Skin of body (tissue), 2 donors: ENCODE data around the gene LDLRAD1. TPM values are rescaled to one million over a fixed set of nuclear protein-coding genes. Genes with fewer than 3 reads are reported as not detected.
"Not testable (repeated sequence)": the region's sequence is repeated elsewhere in the genome, so short reads cannot be mapped to it uniquely, and the experiment has no call there.

Experiments used
- DNase-seq: peaks from one replicate; lab custom pipeline; 2025; lab: John Stamatoyannopoulos, UW
- total RNA-seq: library from RNA; depleted of rRNA; stranded (reverse); fragments of >200 nt; gene quantifications from one replicate; pipeline ENCODE4 v1.2.3, GENCODE V29; 2014

Gene LDLRAD1
- total RNA-seq, 1 donor from 2014 or later, result not detected

DNA sequence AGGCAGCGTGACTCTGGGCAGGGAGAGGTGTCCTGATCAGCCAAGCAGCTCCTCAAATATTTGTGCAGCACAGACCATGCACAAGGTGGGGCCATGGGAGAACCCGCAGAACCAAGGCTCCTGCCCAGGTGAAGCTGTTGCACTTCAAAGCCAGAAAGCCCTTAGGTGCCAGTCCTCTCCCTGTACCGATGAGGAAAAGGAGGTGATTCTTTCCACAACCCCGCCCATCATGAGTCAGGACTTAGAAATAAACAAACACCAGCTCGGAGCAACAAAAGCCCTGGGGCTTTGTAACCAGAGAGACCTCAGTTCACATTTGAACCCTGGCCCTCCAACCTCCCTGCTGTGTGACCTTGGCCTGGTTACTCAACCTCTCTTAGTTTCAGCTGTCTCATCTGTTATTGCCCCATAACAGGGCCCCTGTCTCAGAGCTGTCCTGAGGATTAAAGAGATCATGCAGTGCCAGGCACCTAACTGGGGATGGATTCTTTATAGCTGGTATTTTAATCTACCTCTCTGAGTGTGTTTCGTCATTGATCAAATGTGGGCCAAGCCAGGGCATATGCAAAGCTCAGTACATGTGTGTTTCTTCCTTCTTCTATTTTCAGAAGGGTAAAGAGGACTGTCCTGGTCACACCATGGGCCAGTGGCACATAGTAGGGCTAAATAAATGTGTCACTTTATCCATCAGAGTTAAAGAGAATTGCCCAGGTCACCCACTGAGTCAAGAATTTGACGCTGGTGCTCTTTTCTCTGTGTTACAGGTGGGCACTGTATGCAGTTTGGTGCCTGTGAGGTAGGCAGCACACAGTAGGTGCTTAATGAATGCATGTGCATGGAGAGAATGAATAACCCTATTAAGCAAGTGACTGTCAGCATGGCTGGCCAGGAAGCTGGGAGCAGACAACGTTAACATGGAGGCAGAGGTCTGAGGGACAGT, 1.4 kb downstream of the LDLRAD1 start:
- DNase-seq, result no peak

DNA sequence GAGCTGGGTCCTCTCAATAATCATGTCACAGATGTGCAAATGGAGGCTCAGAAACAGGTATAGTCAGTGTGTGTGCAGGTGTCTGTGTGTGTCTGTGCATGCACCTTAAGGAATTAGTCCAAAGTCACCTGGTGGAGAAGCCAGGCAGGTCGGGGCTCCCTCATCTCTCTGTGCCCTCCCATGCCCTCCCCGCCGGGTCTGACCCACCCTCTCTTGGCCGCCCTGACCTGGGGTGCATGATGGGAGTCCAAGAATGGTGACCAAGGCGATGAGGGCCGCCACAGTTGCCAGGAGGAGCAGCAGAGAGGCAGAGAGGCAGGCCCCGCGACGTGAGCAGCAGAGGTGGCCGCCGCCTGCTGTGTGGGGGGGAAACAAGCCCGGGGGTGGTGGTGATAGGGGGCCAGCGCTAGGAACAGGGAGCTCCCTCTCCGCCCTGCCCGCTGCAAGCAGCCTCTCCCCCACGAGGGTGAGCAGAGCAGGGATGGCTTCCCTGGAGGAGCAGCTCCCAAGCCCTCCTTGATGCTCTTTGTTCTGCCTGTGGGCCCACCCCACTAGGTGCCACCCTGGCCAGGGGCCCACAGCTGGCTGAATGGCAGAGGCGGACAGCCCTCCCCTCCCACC, 3.9 kb downstream of the LDLRAD1 start:
- DNase-seq, result no peak

DNA sequence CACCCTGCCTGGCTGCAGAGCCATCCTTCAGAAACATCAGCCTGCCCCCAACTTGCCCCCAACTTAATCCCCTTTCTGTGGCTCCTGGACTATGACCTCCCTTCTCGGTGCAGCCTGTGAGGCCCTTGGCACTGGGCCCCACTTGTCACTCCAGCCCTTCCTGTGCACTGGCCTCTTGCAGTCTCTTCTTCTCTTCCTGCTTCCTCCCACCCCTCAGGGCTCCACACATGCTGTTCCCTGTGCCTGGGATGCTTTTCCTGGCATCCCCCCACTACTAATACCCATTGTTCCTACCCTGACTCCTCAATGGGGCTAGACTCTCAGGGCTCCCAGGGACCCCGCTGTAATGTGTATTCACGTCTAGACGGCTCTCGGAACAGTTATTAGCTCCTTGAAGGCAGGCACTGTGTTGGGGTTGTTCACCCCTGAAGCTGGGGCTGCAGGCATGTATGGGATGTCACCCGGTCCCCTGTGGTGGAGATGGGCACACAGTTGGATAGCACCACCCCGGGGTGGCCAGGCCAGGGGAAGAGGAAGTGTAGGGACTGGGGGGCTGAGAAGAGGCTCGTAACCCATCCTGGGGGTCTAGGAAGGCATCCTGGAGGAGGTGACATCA, 4.5 kb downstream of the LDLRAD1 start:
- no peak for DNase-seq

DNA sequence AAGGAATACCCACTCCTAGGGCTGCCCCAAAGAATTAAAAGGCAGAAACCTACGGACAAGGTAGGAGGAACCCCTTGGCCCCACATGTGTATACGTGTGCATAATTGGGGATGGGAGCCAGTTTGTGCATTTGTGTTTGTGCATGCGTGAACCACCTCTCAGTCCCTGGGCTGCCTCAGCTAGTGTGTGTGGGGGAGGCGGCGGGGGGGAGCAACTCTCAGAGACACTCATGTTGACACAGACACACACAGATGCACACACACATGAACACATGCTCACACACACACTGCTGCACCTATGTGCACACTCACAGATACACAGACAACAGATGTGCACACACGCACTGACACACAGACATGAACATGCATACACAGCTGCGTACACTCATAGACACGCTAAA, 5.1 kb downstream of the LDLRAD1 start:
- DNase-seq, result no peak

DNA sequence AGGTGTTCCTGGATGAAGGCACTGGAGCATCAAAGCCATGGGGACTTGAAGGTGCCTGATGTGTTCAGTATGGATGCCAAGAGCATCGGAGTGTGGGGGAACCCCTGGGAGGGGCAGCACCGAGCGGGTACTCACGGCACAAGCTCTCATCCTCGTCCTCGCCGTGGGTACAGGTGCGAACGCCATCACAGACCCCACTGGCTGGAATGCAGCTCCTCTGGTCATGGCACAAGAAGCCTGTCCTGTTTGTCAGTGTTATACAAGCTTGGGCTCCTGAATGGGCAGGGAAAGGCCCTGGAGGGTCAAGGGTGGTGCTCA, 6.0 kb downstream of the LDLRAD1 start:
- DNase-seq, result no peak

DNA sequence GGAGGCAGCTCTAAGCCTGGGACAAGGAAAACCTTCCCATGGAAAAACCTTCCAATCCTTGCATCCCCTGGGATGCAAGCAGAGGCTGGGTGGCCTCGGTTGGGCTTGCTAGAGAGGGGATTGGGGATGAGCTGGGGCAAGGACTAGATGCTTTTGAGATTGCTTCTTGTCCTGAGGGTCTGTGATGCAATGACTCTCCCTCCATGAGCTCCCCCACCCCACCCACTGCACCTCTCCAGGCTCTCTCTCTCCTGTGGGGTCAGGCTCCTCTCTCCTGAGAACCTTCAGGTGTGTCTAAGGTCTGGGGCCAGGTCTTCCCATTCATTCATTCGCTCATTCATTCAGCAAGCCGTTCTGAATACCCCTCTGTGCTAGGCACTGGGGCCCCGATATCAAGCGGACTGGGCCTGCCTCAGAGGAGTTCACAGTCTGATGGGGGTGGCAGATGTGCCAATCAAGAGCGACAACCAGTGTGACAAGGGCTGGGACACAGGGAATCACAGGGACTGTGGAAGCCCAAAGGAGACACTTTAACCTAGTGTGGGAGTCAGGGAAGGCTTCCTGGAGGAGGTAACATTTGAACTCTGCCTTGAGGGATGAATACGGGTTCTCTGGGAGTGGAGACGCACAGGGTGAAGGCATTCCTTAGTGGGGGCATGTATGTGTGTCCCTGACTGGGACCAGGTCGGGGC, 6.5 kb downstream of the LDLRAD1 start:
- no peak for DNase-seq

DNA sequence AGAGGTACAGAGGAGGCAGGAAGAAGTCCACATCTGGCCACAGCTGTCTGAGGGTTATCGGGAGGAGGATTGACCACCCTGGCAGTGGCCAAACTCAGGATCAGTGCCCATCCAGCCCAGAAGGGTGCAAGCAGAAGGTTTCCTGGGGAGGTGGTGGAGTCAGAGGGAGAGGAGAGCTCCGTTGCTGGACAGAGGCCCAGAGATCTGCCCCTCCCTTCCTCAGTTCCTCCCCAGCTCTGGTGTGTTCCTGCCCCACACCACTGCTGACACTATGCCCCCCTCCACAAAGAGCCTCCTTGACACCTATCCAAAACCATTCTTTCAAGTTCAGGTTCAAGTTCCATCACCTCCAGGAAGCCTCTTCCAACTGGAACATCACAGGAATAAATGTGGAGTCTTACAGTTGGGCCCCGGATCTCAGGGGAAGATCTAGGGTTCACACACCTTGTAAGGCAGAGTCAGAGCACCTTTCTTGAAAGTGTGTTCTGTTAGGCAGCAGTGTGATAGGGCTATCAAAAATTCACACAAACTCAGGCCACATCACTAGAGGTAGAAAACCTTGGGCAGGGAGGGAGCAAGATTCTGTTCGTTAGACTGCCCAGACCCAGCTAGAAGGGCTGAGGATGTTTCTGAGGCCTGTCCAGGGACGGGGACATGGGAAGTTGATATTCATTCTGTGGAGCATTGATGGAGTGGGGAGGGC, 7.4 kb downstream of the LDLRAD1 start:
- DNase-seq, result no peak

DNA sequence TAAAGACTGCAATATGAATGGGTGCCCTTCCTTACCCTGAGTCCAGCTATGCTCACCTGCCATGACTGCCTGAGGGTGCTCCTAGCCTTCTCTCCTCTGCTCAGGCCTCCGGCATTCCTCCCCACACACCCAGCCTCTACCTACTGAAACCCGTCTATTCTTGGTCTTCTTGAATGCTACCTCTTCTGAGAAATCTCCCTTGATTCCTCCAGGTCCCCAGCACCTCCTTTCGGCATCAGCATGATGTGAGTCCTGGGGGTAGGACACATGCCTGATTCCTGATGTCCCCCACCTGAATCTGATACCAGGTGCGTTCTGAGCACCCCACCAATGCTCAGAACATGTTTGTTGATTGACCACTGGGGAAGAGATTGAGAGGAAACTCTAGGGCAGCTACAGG, 8.6 kb downstream of the LDLRAD1 start:
- no peak for DNase-seq

DNA sequence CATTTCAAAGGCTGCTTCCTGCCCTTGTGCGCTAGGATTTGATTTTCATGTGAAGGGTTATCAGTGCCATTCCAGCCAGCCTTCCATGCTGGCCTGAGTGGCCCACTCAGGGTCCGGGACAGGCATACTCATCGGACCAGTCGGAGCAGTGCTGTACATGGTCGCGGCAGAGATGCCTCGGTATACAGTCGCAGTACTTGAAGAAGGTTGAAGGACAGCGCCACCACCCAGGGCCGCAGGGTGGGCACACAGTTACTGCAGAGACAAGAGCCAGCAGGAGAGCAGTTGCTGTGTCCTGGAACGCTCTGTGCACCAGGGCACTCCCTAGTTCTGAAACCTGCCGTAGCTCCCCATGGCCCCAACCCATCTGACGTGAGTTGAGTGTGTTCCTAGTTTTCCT, 9.1 kb downstream of the LDLRAD1 start:
- DNase-seq, result no peak

DNA sequence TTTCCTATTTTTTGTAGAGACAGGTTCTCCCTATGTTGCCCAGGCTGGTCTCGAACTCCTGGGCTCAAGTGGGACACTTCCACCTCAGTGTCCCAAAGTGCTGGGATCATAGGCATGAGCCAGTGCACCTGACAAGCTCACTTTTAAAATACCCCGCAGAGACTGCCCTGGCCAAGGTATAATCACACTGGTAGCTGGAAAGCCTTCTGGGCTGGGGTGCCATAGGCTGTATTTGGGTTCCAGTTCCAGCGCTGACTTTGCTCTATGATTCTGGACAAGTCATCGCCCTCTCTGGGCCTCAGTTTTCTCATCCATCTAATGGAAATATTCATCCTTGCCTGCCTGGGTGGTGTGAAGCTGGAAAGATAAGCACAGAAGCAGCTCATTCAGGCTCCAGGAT, 10.4 kb downstream of the LDLRAD1 start:
- no peak for DNase-seq

DNA sequence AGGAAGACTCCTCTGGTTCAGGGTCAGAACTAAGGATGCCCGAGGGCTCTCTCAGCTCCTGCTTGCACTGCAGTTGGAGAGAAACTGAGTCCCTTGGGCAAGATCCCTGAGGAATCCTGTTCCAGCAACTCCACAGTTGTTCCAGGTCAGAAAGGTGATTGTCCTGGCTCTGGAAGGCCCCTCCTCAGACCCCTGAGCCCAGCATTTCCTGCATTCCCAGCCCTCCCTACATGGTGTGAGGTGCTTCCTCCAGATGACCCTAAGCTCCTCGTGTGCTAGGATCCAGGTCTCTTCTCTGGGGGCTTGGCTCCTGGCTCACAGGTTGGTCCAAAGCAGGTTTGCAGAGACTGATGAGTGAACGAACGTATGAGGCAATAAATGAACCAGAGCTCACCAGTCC, 11.5 kb downstream of the LDLRAD1 start:
- no peak for DNase-seq

DNA sequence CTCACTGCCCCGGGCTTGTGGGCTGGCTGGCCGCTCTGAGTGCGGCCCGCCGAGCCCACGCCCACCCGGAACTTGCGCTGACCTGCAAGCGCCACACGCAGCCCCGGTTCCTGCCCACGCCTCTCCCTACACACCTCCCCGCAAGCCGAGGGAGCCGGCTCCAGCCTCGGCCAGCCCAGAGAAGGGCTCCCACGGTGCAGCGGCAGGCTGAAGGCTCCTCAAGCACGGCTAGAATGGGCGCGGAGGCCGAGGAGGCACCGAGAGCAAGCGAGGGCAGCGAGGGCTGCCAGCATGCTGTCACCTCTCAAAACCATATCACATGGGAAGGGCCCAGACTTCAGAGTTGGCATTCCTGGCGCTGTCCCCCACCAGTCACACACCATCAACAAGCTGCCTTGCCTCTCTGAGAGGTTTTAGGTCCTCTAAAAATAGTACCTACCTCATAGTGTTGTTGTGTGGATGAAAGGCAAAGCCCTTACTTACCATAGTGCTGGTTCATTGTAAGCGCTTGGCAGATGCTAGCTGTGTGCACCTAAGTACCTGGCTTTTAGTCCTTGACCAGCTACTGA, 13.4 kb downstream of the LDLRAD1 start:
- DNase-seq, result no peak

DNA sequence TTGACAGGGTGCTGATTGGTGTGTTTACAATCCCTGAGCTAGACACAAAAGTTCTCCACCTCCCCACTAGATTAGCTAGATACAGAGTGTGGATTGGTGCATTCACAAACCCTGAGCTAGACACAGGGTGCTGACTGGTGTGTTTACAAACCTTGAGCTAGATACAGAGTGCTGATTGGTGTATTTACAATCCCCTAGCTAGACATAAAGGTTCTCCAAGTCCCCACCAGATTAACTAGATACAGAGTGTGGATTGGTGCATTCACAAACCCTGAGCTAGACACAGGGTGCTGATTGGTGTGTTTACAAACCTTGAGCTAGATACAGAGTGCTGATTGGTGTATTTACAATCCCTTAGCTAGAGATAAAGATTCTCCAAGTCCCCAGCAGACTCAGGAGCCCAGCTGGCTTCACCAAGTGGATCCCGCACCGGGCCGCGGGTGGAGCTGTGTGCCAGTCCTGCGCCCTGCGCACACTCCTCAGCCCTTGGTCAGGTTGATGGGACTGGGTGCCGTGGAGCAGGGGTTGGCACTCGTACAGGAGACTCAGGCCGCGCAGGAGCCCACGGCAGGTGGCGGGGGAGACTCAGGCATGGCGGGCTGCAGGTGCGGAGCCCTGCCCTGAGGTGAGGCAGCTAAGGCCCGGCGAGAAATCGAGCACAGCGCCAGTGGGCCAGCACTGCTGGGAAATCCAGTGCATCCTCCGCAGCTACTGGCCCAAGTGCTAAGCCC, 14.1 kb downstream of the LDLRAD1 start:
- DNase-seq, result not testable (repeated sequence)

DNA sequence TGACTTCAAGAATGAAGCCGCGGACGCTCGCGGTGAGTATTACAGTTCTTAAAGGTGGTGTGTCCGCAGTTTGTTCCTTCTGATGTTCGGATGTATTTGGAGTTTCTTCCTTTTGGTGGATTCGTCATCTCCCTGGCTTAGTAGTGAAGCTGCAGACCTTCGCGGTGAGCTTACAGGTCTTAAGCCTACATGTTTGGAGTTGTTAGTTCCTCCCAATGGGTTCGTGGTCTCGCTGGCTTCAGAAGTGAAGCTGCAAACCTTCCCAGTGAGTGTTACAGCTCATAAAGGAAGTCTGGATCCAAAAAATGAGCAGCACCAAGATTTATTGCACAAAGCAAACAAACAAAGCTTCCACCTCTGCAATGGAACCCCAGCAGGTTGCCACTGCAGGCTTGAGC, 14.7 kb downstream of the LDLRAD1 start:
- DNase-seq, result no peak

DNA sequence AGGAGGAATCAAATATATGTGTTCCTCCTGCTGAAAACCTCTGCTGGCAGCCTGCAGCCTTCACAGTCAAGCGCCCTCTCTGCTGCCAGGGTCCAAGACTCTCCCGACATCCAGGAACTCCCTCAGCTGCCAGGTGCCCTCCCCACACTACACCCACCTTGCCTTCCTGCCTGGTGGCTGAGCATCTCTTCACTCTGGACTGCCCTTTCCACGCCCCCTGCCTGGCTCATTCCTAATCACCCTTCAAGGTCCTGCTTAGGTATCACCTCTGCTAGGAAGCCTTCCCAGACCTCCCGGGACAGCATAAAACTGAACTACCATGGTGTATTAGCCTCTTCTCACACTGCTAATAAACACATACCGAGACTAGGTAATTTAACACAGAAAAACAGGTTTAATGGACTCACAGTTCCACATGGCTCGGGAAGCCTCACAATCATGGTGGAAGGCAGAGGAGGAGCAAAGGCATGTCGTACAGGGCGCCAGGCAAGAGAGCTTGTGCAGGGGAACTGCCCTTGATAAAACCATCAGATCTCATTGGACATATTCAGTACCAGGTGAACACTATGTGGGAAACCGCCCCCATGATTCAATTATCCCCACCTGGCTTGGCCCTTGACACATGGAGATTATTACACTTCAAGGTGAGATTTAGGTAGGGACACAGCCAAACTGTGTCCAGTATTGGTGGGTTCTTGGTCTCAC, 15.3 kb downstream of the LDLRAD1 start:
- DNase-seq, result no peak

DNA sequence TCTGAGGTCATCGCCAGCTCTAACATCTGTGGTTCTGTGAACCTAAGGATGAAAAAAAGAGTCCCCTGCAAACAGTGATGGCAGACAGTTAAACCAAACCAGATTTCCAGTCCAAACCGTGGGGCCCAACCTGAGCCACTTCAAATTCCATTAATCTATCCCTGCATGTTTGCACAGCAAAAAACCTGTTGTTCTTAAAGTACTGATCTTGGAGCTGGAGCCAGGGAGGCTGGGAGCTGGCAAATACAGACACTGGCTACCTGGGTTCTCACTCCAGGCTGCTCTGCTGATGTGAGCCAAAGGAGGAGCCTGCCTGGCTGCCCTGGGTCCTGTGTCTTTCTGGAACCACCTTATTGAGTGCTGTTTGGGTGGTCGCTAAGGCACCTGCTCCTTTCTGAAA, 16.4 kb downstream of the LDLRAD1 start:
- DNase-seq, result no peak

DNA sequence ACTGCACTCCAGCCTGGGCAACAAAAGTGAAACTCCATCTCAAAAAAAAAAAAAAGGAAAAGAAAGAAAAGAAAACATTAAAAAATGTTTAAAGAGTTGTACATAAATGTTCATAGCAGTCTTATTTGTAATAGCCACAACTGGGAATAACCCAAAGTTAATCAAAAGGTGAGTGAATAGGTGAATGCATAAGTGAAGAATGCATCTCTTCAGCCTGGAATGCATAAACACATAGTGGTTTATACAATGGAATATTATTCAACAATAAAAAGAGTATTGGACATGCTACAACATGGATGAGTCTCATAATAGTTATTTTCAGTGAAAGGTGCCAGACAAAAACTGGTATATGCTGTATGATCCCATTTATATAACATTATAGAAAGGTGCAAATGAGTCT, 18.1 kb downstream of the LDLRAD1 start:
- DNase-seq, result no peak

DNA sequence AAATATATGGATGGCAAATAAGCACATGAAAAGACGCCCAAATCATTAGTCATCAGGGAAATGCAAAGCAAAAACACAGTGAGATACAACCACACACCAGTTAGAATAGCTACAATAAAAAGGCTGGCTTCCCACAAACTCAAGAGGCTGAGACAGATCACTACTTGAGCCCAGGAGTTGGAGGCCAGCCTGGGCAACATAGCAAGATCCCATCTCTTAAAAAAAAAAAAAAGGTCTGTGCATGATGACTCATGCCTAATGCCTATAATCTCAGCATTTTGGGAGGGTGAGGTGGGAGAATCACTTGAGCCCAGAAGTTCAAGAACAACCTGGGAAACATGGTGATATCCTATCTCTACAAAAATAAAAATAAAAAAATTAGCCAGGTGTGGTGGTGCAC, 19.8 kb downstream of the LDLRAD1 start:
- no peak for DNase-seq

DNA sequence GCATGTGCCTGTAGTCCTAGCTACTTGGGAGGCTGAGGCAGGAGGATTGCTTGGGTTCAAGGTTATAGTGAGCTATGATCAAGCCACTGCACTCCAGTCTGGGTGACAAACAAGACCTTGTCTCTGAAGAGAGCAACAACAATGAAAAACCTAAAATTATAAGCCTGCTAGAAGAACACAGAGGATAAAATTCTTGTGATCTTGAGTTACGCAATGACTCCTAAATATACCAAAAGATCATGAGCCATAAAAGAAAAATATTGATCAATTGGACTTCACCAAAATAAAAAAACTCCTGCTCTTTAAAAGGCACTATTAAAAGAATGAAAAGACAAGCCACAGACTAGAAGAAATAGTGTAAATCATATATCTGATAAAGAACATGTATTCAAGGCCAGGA, 22.3 kb downstream of the LDLRAD1 start:
- DNase-seq, result no peak

DNA sequence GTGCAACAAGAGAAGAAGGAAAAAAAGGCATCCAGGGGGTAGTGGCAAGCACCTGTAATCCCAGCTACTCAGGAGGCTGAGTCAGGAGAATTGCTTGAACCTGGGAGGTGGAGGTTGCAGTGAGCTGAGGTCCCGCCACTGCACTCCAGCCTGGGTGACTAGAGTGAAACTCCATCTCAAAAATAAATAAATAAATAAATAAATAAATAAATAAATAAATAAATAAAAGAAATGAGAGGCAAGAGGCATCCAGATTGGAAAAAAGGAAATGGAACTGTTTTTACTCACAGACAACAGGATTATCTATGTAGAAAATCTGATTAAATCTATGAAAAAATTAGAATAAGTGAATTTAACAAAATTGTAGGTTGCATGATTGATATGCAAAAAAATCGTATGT, 23.5 kb downstream of the LDLRAD1 start:
- DNase-seq, result not testable (repeated sequence)
